IPS DF 19.7 (cell line): Measurements from ENCODE around the gene EEF1A2.
"Not testable (repeated sequence)": the region's sequence is repeated elsewhere in the genome, so short reads cannot be mapped to it uniquely, and the experiment has no call there.

Experiments used
- DNase-seq: peaks from one replicate; pipeline ENCODE4 v3.0.0-alpha.2; 2013; ENCODE audit warnings: low read depth, low spot score

EEF1A2 gene

DNA sequence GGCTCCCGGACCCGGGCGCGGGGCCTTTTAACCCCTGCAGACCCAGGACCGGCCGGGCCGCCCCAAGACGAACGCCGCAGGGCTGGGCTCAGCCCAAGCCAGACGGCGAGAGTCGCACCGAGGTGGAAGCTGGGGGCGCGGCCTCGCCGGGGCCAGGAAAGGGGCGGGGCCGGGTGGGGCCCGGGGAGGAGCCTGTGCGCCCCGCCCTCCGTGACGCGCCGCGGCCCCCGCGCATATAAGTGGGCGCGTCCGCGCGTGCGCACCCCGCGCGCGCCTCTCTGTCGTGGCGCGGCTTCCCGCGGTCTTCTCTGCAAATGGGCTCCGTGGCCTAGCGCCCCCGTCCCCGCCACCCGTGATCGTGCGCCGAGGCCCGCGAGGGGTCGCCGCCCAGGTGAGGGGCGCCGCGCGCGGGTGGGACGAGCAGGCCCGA, 21.6 kb upstream of the EEF1A2 start, which contains the start of gene PPDPF:
PPDPF (plus strand) TSS at position 262 of the 430 bp plus-strand sequence. CDS start 544 bp downstream, outside the sequence.
- no peak for DNase-seq

DNA sequence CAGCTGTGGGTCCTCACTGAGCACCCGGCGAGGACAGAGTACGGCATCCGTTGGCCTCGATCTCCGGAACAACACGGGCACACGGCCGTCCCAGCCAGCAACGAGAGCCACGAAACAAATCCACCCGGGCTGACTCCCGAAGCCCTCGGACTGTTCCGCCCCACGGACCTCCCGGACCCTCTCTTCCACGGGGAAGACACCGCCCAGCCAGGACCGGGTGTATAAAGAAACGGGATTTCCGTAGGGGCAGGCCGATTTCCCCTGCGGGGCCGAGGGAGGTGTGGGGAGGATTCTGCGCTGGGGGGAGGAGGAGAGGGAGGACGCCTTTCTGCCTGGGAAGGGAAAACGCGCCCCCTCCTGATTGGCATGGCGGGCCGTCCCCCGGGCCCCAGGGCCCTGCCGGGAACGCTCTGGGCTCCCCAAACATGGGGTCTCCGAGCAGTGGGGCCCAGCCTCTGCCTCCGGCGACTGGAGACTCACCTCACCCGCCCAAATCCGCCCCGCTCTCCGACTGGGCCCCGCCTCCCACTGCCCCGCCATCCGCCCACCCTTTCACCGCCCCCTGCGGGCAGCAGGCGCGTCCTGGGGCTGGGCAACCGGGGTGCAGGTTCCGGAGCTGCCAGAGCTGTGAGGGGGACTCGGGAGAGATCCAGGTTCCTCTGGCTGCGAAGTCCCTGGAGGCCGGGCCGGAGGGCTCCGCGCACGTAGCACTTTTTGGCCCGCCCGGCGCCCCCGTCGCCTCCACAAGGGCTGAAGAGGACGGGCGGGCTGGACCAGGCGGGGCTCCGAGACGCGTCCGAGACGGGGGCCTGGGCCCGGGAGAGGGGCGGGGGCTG, 21.0 kb upstream of the EEF1A2 start:
- no peak for DNase-seq

DNA sequence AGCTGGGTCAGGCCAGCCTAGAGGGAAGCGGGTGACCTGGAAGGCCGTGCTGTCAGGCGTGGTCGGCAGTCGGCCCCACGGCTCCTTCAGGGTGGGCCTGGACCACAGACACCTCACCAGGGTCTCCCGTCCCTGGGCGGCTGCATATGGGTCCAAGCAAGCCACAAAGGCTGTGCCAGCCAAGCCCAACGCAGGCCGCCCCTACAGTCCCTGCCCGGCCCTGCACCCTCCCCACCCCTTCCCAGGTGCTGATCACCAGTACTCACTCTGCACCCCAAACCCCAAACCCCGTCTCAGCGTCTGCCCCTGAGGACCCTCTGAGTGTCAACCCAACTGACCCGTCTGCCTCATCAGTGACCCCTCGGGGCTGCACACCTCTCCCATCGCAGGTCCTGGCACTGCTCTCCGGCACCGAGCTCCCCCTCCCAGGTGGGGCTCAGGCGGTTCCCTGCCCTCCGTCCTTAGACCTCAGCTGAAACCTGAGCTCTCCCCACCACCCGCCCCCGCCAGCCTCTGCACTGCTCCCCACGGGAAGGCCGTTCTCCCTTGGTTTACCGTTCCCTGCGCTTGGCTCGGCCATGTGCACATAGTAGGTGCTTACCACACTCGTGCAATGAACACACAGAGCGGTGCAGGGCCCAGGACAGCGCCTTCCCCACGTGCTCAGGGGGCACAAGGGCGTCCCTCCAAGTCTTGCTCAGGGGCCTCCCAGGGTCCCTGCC, 20.2 kb upstream of the EEF1A2 start:
- DNase-seq = no peak

DNA sequence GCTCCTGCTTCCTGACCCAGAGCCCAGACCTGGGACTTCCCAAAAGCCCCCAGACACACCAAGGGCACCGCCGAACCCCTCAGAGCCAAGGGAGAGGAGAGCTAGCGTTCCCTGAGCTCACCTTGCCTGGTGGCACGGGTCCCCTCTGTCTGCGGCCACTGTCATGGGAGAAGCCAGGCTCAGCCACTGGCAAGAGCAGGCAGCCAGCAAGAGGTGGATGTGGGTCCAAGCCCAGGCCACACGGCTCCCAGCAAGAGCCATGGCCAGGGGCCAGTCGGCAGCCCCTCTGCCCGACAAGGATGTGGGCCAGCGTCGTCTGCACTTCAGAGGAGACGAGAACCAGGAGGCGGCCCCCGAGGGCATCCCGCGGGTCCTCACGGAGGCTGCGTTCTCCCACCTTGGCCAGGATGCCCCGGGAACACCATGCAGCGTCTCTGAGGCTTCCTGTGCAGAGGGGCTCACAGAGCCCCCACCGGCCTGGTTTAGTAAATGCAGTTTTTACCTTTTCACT, 19.5 kb upstream of the EEF1A2 start:
- DNase-seq = no peak

DNA sequence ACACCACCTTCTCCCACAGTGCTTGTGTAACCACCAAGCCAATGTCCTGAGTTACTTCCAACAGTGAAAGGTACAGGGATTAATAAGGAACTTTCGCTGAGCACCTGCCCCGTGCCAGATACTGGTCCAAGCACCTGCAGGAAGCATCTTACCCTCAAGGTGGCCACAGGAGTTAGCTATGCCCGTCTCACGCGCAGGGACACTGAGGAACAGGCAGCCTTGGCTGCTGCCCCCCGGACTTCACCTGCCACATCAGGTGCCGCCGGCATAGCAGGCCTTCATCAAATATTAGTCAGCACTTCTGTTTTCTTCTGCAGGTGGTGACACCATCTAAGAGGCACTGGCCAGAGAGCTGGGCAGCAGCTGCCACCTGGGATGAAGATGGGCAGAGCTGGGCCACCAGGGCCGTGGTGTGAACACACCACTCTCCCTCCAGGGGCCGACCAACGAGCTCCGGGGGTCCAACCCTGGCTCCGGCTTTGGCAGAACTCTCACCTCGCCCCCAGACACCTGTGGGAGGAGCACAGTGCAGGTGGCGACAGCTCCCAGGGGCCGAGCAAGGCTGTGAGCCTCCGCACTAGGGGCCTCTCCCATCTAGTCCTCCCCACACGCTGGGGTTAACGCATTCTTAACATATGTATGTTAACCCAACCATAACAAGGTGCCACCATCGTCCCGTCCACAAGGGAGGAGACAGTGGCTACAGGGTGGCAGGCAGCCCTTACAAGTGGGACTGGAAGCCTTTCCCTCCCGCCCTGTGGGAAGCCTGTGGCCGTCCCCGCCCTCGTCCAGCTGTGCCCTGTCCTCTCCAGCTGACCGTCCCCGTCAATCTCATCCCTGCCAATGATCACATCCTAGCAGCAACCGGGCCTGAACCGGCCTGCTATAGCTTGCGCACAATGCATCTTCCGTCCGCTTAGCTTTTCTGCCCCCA, 18.8 kb upstream of the EEF1A2 start:
- no peak for DNase-seq

DNA sequence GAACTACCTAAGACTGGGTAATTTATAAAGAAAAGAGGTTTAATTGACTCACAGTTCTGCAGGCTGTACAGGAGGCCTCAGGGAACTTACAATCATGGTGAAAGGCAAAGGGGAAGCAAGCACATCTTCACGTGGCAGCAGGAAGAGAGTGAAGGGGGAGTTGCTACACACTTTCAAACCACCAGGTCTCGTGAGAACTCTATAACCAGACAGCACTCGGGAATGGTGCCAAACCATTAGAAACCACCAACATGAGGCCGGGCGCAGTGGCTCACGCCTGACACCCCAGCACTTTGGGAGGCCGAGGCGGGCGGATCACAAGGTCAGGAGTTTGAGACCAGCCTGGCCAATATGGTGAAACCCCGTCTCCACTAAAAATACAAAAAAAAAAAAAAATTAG, 15.6 kb upstream of the EEF1A2 start:
- not testable (repeated sequence) for DNase-seq

DNA sequence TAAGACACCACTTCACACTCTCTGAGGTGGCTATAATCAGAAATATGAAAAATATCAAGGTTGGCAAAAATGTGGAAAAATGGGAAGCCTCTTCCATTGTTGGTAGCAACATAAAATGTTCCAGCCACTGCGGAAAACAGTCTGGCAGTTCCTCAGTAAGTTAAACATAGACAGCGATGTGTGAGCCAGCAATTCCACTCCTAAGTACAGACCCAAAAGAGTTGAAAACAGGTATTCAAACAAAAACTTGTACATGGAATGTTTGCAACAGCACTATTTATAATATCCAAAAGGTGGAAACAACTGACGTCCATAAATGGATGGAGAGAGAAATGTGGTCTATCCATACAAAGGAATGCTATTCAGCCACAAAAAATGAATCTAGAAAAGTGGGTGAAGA, 14.3 kb upstream of the EEF1A2 start:
- DNase-seq = no peak

DNA sequence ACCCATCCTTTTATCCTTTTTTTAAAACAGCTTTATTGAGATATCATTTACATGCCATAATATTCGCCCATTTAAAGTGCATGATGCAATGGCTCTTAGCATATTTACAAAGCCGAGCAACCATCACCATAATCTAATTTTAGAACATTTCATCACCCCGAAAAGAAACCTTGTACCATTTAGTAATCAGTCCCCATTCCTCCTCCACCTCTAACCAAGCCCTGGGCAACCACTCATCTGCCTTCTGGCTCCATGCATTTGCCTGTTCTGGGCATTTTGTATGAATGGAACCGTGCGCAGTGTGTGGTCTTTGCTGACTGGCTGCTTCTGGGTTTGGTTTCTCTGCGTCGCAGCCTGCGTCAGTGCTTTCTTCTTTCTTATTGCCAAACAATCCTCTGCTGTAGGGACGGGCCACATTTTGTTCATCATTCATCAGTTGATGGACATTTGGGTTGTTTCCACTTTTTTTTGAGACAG, 10.2 kb upstream of the EEF1A2 start:
- no peak for DNase-seq

DNA sequence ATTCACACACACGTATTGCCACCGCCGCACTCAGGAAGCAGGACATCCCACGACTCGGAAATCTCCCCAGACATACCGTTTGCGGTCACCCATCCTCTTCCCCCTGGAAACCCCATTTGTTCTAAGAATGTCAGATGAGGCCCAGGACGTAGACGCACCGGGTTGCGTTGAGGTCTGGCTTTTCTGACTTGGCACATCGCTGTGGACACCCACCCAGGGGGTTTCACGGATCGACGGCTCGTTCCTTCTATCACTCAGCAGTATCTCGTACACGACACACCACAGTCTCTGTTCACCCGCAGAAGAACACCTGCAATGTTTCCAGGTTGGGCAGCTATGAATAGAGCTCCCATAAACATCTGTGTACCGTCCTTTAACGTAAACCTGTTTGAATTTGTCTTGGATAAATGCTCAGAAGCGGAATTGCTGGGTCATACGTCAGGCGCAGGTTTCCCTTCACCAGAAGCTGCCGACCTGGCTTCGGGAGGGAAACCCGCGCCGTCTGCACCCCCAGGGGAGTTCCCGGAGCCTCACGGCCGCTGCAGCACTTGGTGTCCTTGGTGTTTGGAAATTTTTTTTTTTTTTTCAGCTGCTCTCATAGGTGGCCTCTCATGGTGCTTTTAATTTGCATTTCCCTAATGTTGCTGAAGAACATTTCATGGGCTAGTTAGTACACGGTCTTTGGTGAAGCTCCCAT, 9.3 kb upstream of the EEF1A2 start:
- DNase-seq = no peak

DNA sequence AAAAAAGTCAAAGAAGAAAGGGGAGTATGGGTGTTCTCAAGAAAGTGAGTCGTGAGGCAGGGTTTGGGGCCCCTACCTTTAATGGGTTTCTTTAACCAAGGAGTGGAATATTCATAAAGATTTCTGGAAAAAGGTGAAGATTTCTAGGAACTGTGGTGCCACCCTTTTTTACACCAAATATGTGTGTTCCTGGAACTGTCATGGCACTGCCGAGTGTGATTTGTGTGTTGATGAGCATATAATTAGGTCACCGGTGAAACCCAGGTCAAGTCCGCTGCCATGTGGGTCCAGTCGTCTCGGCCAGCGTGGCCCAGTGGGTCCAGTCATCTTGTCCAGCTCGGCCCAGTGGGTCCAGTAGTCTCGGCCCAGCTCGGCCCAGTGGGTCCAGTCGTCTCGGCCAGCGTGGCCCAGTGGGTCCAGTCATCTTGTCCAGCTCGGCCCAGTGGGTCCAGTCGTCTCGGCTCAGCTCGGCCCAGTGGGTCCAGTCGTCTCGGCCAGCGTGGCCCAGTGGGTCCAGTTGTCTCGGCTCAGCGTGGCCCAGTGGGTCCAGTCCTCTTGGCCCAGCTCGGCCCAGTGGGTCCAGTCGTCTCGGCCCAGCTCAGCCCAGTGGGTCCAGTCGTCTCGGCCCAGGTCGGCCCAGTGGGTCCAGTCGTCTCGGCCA, 8.3 kb upstream of the EEF1A2 start:
- no peak for DNase-seq

DNA sequence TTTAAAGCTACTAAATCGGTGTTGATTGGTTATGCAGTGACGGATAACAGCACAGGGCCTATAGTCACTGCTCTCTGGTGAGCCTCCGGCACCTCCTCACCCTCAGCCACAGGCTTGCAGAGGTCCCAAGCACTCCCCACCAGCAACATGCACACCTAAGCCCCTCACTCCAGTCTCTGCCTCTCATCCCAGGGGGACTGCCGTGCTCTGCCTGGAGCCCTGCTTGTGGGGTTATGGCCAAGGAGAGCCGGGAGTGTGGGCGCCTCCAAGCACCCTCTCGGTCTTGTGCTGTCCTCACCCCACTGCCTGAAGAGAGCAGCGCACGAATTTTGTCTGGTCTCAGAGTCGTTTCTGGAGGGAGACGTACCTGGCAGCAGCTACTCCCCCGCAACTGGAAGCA, 6.8 kb upstream of the EEF1A2 start:
- no peak for DNase-seq

DNA sequence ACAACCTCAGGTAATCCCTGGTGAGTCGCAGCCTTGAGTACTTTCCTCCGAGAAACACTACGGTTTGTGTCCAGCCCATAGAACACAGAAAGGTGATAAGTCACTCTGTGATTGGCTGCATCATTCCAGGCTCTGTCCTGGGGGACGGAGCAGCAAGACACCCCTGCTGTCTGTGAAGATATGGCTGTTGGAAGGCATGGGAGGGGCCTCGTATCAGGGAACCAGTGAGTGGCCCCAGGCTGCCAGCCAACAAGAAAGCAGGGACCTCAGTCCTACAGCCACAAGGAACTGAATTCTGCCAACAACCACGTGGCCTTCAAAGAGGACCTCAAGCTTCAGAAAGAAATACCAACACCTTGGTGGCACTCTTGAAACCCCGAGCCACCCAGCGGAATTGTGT, 6.4 kb upstream of the EEF1A2 start:
- DNase-seq = no peak

DNA sequence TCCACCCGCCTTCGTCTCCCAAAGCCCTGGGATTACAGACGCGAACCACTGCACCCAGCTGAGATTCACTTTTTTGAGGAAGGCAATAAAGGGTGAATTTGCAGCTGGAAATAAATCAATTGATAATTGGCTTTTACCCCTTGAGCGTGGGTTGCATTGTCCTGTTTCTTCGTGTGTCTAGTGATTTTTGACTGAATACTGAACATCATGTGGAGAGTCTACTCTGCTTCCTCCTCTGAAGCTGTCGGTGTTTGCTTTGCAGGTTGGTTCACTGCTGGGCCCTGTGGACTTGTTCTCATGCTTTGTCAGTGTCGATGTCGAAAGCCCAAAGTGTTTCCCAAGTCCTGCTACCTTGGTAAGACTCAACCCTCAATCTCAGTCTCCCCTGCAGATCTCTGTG, 5.8 kb upstream of the EEF1A2 start:
- no peak for DNase-seq

DNA sequence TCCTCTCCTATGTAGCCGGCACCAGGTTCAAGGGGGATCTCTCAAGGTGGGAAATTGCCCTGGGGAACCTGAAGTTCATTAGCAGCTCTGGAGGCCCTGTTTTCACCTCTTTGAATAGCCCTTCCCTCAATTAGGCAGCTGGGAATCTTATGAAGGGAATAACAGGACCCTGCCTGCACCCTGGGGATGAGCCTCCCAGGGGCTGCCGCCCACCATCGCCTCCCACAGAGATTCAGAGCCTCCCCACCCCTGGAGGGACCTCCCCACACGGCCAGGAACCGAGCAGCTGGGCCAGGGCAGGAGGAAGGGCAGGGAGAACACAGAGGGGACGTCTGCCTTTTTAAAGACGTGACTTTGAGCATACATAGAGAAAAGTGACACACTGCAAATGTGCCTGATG, 4.6 kb upstream of the EEF1A2 start:
- DNase-seq = no peak

DNA sequence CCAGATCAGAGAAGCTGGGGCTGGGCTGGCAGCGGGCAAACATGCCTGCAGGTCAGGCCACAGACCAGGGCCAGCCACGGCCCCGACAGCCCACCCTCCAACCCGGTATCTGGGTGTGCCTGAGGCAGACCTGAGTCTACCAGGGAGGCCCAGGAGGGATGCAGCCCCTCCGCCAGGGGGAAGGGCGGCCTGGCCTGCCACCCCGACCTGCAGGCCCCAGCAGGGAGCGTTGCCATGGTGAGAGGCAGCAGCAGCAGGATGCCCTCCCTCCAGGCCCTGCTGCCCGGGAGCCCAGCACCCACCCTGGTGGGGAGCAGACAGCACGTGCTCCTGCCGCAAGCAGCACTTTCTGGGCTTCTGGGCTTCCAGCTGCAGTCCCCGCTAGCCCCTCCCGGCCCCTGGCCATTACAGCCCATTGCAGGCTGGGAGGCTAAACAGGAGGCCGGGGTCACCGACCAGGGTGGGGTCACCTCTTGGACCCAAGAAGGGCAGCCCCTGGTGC, 3.8 kb upstream of the EEF1A2 start:
- DNase-seq = no peak

DNA sequence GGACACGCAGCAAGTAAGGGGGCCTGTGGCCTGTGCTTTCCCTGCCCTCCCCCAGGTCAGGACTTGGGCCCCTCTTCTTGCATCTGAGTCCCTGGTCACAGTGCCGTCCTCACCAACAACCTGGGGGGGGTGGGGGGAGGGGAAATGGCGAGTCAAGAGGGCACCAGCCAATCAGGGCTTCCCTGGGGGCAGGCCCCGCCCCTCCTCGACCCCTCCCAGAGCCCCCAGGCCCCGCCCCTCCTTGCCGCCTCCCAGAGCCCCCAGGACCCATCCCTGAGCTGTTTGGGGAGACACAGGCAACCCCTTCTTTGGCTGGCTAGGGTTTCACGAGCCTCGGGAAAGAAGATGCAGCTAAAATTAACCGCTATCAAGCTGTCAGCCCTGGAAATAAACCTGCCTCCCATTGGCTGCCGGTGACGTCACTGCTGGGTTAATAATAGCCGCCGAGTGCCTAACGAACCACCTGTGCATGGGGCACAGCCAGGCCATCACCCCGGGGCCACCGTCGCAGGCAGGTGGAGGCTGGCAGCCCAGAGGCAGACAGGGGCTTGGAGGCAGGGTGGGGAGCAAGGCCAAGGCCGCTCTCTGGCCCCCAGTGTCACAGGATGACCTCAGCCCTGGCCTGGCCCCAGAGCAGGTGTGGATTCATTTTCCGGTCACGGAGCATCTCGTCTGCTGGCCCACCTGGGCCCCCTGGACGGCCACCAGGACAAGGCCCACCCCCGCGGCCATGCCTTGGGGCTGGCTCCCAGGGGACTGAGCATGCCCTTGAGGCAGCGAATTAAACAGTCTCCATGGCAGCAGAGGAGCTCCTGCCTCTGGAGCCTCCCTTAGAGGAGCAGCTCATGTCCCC, 3.2 kb upstream of the EEF1A2 start:
- DNase-seq = no peak

DNA sequence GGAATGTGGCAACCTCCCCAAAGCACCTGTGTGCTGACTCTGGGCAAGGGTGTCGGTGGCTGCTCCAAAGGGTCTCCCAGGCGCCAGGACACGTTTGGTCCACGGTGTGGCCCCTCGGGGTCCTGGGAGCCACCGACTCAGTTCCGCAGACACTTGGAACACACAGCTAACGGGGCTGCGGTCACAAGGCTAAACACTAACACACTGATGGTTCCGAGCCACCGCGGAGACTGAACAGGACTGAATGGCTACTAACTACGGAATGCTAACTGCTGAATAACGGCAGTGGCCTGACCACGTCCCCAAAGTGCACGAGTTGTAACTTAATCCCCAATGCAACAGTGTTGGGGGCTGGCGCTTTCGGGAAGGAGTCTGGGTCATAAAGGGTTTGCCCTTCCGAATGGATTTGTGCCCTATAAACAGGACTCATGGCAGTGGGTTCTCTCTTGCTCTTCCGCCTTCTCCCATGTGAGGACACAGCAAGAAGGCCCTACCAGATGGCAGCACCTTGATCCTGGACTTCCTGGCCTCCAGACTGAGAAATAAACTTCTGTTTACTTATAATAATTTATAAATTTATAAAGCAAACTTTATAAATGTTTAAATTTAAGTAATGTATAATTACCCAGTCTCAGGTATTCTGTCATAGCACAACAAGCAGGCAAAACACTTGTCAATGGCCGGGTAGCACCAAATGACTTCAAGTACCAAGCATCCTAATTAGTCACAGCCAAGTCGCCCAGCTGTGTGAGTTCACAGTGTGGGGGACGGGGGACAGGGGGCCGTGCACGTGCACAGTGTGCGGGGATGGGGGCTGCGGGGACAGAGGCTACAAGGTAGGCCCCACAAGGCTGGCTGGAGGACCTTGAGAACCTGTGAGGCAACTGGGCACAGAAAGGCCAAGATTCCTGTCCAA, 2.3 kb upstream of the EEF1A2 start:
- no peak for DNase-seq
